DND-41 (cell line): ENCODE results near the gene KCNIP4.

Source experiments
- EZH2 ChIP-seq: IDR thresholded peaks from 3 replicates; pipeline ENCODE4 v1.6.1; 2012; ENCODE audit warnings: borderline replicate concordance, low read depth, mild to moderate bottlenecking, moderate library complexity, low read length, inconsistent platforms; ENCODE audit not compliant: severe bottlenecking
- TF ChIP-seq, protein P1 (sequence below): IDR thresholded peaks from 2 replicates; pipeline ENCODE4 v1.5.1; 2012; ENCODE audit warnings: borderline replicate concordance, low read length, moderate library complexity, mild to moderate bottlenecking; ENCODE audit not compliant: poor library complexity, severe bottlenecking; ENCODE audit errors: extremely low read depth

DNA sequence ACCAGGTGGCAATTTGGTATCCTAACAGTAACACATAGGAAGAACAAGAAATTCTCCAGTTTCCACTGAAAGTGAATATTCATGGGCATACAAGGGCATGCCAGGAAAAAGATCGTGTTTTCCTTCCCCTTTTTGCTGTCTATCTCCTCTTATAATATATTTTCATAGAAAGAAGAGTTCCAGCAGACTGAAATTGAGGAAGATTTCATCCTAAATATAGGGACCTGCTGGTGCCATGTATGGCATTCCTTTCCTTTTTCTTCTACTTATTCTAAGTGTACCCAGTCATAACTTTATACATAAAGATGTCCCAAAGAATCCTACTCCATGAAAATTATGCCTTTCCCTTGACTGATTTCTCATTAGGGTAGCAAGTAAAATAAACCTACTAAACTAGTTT lies 40.8 kb upstream of the KCNIP4 start:
- TF ChIP-seq, protein P1, sequence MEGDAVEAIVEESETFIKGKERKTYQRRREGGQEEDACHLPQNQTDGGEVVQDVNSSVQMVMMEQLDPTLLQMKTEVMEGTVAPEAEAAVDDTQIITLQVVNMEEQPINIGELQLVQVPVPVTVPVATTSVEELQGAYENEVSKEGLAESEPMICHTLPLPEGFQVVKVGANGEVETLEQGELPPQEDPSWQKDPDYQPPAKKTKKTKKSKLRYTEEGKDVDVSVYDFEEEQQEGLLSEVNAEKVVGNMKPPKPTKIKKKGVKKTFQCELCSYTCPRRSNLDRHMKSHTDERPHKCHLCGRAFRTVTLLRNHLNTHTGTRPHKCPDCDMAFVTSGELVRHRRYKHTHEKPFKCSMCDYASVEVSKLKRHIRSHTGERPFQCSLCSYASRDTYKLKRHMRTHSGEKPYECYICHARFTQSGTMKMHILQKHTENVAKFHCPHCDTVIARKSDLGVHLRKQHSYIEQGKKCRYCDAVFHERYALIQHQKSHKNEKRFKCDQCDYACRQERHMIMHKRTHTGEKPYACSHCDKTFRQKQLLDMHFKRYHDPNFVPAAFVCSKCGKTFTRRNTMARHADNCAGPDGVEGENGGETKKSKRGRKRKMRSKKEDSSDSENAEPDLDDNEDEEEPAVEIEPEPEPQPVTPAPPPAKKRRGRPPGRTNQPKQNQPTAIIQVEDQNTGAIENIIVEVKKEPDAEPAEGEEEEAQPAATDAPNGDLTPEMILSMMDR: no peak
- TF ChIP-seq EZH2: no peak
